Measurements from ENCODE around the gene MICAL3.

MICAL3 gene

GRCh38 chr22:17851759-17852158 is 172.6 kb downstream of the MICAL3 start:
- in situ Hi-C loops (cut with HindIII; ENCODE audit: low pct_ligation_motif_present, low sequenced_read_pairs) = no loop called here
- DNase-seq = no peak
- H3K27ac ChIP-seq = no peak overlapping the region
- H3K36me3 ChIP-seq (replicated peaks) = no peaks in the 10 kb centered on the region
- H3K27me3 ChIP-seq (replicated peaks) = no peaks in the 10 kb centered on the region
- no peak overlapping the region for H3K4me3 ChIP-seq (ENCODE audit: low read depth, low read length)
- TF ChIP-seq CTCF (IDR thresholded peaks at IDR 0.05; ENCODE audit: low read depth, low read length, missing control alignments) = no peak

GRCh38 chr22:17847360-17848078 is 176.8 kb downstream of the MICAL3 start:
- no peaks in the 10 kb centered on the region for H3K36me3 ChIP-seq (replicated peaks)
- in situ Hi-C loops (cut with HindIII; ENCODE audit: low pct_ligation_motif_present, low sequenced_read_pairs) = no loop called here
- no peaks in the 10 kb centered on the region for H3K27me3 ChIP-seq (replicated peaks)
- no peak for TF ChIP-seq CTCF (IDR thresholded peaks at IDR 0.05; ENCODE audit: low read depth, low read length, missing control alignments)
- H3K27ac ChIP-seq = no peak overlapping the region
- H3K4me3 ChIP-seq (ENCODE audit: low read depth, low read length) = no peak overlapping the region
- DNase-seq = no peak

- no peaks in the 10 kb centered on the region for H3K36me3 ChIP-seq (replicated peaks)
- H3K27me3 ChIP-seq (replicated peaks) = no peaks in the 10 kb centered on the region
- in situ Hi-C loops (cut with HindIII; ENCODE audit: low pct_ligation_motif_present, low sequenced_read_pairs) = no loop called here
- no peak overlapping the region for H3K4me3 ChIP-seq (ENCODE audit: low read depth, low read length)
- DNase-seq = no peak
- H3K27ac ChIP-seq = no peak overlapping the region
- no peak for TF ChIP-seq CTCF (IDR thresholded peaks at IDR 0.05; ENCODE audit: low read depth, low read length, missing control alignments)
Measured at GRCh38 chr22:17846326-17846992, 177.9 kb downstream of the MICAL3 start.

GRCh38 chr22:17845790-17846189 is 178.6 kb downstream of the MICAL3 start:
- no peak overlapping the region for H3K4me3 ChIP-seq (ENCODE audit: low read depth, low read length)
- H3K27ac ChIP-seq = no peak overlapping the region
- no peaks in the 10 kb centered on the region for H3K36me3 ChIP-seq (replicated peaks)

GRCh38 chr22:17845327-17845726 is 179.0 kb downstream of the MICAL3 start:
- no peak for TF ChIP-seq CTCF (IDR thresholded peaks at IDR 0.05; ENCODE audit: low read depth, low read length, missing control alignments)
- DNase-seq = no peak
- in situ Hi-C loops (cut with HindIII; ENCODE audit: low pct_ligation_motif_present, low sequenced_read_pairs) = no loop called here
- no peaks in the 10 kb centered on the region for H3K36me3 ChIP-seq (replicated peaks)
- H3K27me3 ChIP-seq (replicated peaks) = no peaks in the 10 kb centered on the region
- no peak overlapping the region for H3K4me3 ChIP-seq (ENCODE audit: low read depth, low read length)
- no peak overlapping the region for H3K27ac ChIP-seq

More at GRCh38 chr22:17845790-17846189, 178.6 kb downstream of the MICAL3 start:
- TF ChIP-seq CTCF (IDR thresholded peaks at IDR 0.05; ENCODE audit: low read depth, low read length, missing control alignments) = no peak
- in situ Hi-C loops (cut with HindIII; ENCODE audit: low pct_ligation_motif_present, low sequenced_read_pairs) = no loop called here
- H3K27me3 ChIP-seq (replicated peaks) = no peaks in the 10 kb centered on the region
- no peak for DNase-seq
